Mesothelial cell of epicardium (in vitro differentiated cells): ENCODE data around the gene LAMA2. TPM values are rescaled to one million over a fixed set of nuclear protein-coding genes. Genes with fewer than 3 reads are reported as not detected.

Source experiments
- DNase-seq, 2 experiments: peaks; one replicate each; pipeline ENCODE4 v3.0.0; 2021; ENCODE audit warnings: low spot score in 2 of 2; ENCODE audit not compliant: unreplicated experiment in 2 of 2
- H3K27ac Mint-ChIP-seq: 2 replicates; pipeline ENCODE4 v1.8.0; 2021; ENCODE audit warnings: mixed read lengths
- H3K27me3 Mint-ChIP-seq: 2 replicates; pipeline ENCODE4 v1.8.0; 2021; ENCODE audit warnings: low read depth, mixed read lengths
- H3K36me3 Mint-ChIP-seq: 2 replicates; pipeline ENCODE4 v1.8.0; 2021; ENCODE audit warnings: mixed read lengths
- H3K4me1 Mint-ChIP-seq: 2 replicates; pipeline ENCODE4 v1.8.0; 2021; ENCODE audit warnings: mixed read lengths
- H3K4me3 Mint-ChIP-seq: 2 replicates; pipeline ENCODE4 v1.8.0; 2021; ENCODE audit warnings: mild to moderate bottlenecking, moderate library complexity, mixed read lengths
- H3K9me3 Mint-ChIP-seq: 2 replicates; pipeline ENCODE4 v1.8.0; 2021; ENCODE audit warnings: mixed read lengths
- CTCF ChIP-seq: fragments of 200-600 bp; sonication (generic); IDR thresholded peaks from one replicate; pipeline ENCODE4 v1.5.0; 2021; ENCODE audit warnings: antibody characterized with exemption; ENCODE audit not compliant: unreplicated experiment
- total RNA-seq: library from RNA; stranded (reverse); gene quantifications from 3 replicates; pipeline ENCODE4 v1.2.1, GENCODE V29; 2021

The LAMA2 gene
- total RNA-seq, 1 donor from 2014 or later: 63.2 TPM

DNA sequence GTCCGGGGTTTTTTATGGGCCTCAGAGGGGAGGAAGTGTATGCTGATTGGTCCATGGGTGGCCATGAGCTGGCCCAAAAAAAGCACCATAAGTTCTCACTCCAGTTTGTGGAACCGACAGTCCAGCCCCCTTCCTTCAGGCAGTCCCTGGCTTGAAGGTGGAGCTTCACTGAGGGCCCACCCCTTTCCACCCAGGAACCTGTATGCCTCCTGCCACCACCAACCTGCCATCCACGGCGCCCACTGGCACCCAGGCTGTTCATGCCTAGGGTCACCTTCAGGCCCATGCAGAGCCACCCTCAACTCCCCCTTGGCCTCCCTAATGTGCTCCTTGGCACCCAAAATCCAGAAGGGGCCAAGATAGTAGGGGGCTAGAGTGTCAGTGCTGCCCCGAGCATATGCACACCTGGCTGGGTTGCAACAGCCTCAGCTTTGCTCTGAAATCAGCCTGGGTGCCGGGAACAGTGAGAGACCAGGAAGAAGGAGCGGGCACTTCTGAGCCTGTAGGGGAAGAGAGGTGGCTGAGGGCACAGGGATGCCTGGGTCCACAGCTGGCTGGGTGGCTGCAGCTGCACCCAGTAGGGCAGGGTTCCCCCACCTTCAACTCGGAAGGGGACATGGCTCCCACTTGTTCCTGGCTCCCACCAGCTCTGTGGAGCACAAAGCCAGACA lies 534.6 kb downstream of the LAMA2 start:
- H3K4me3 Mint-ChIP-seq: no peak overlapping the region
- DNase-seq: no peak
- no peaks in the 10 kb centered on the region for H3K9me3 Mint-ChIP-seq
- no peaks in the 10 kb centered on the region for H3K36me3 Mint-ChIP-seq
- H3K4me1 Mint-ChIP-seq: no peaks in the 10 kb centered on the region
- no peak overlapping the region for H3K27ac Mint-ChIP-seq
- no peaks in the 10 kb centered on the region for H3K27me3 Mint-ChIP-seq
- TF ChIP-seq CTCF: no peak

DNA sequence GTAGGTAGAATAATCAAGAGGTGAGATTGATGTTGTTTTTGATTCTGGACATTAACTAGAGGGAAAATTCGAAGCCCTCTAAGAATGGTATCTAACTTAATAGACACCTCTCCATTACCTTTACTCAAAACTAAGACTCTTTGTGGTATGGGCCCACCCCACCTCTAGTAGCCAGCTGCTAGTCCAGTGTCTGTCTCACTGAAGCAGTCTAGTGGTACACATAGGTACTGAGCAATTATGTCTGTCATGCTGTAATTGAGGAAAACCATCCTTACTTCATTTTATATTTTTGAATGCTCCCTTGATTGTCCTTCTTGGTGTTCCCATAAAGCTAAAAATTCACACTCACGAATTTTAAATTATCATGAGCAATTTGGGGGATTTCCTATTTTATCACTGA lies 536.4 kb downstream of the LAMA2 start:
- H3K4me3 Mint-ChIP-seq: no peak overlapping the region
- H3K36me3 Mint-ChIP-seq: peaks cover 5% of the 10 kb centered on the region
- H3K9me3 Mint-ChIP-seq: peaks cover 5% of the 10 kb centered on the region
- H3K4me1 Mint-ChIP-seq: no peaks in the 10 kb centered on the region
- no peak overlapping the region for H3K27ac Mint-ChIP-seq
- DNase-seq: no peak
- H3K27me3 Mint-ChIP-seq: no peaks in the 10 kb centered on the region
- no peak for TF ChIP-seq CTCF

DNA sequence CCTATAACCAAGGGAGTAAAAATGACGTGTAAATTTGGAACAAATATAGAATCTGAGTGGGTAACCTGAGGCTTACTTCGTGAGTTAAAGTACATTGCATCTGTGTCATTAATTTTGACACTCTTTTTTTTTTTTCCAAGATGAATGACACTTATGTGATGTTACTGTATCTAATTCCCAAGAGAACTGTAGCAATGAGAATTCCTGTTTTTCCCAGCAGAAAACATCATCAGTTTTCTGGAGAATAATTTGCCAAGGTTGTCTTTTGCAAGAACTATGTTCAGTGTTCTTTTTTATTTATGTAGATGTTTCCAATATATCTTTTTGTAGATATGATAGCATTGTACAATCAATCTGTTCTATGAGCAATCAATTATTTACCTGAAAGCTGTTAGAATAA lies 543.4 kb downstream of the LAMA2 start:
- peaks cover 24% of the 10 kb centered on the region for H3K4me1 Mint-ChIP-seq
- DNase-seq: no peak
- TF ChIP-seq CTCF: no peak
- no peak overlapping the region for H3K27ac Mint-ChIP-seq
- no peak overlapping the region for H3K4me3 Mint-ChIP-seq
- H3K9me3 Mint-ChIP-seq: peaks cover 15% of the 10 kb centered on the region
- H3K27me3 Mint-ChIP-seq: no peaks in the 10 kb centered on the region
- peaks cover 14% of the 10 kb centered on the region for H3K36me3 Mint-ChIP-seq

- Mint-ChIP-seq H3K27ac (peak overlapping the region; percentile 52), H3K9me3 (peaks cover 4% of the 10 kb centered on the region), H3K27me3 (peaks cover 7% of the 10 kb centered on the region), H3K36me3 (peaks cover 5% of the 10 kb centered on the region), H3K4me1 (peaks cover 24% of the 10 kb centered on the region), H3K4me3 (no peak overlapping the region)
- no peak for TF ChIP-seq CTCF
- DNase-seq: no peak
These were observed 547.0 kb downstream of the LAMA2 start for GRCh38 chr6:129429956-129430355.

GRCh38 chr6:129432738-129433137 lies 549.8 kb downstream of the LAMA2 start:
- Mint-ChIP-seq H3K36me3 (peaks cover 3% of the 10 kb centered on the region), H3K4me1 (peaks cover 17% of the 10 kb centered on the region), H3K27ac (no peak overlapping the region), H3K9me3 (no peaks in the 10 kb centered on the region), H3K4me3 (no peak overlapping the region), H3K27me3 (peaks cover 11% of the 10 kb centered on the region)
- DNase-seq: no peak
- TF ChIP-seq CTCF: no peak

DNA sequence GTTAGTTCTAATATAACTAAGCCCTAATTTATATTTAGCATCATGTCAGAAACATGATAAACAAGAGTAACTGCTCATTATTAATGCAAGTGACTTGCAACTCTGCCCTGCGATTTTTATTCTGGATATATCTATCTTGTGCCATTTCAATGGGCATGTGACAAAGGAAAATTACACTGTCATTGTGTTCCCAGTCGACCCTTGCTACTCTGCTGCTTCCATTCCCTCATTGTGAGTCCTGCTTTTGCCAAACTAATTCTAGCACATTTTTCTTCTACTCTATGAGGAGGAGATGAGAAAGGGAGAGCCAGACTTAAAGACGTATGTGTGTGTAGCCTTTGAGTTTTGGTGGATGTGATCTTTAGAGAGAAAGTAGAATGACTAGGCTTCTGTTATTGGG lies 551.2 kb downstream of the LAMA2 start:
- no peak for TF ChIP-seq CTCF
- H3K36me3 Mint-ChIP-seq: no peaks in the 10 kb centered on the region
- no peak overlapping the region for H3K4me3 Mint-ChIP-seq
- no peaks in the 10 kb centered on the region for H3K9me3 Mint-ChIP-seq
- no peak for DNase-seq
- H3K4me1 Mint-ChIP-seq: peaks cover 12% of the 10 kb centered on the region
- no peak overlapping the region for H3K27ac Mint-ChIP-seq
- H3K27me3 Mint-ChIP-seq: peaks cover 11% of the 10 kb centered on the region
